GM18861 (cell line): Measurements from ENCODE around the gene MRGPRG.
"Not testable (repeated sequence)": the region's sequence is repeated elsewhere in the genome, so short reads cannot be mapped to it uniquely, and the experiment has no call there.

Experiments
- ATAC-seq: cut with Tn5 transposase; IDR thresholded peaks from one replicate; pipeline ENCODE4 v1.9.1; 2021; ENCODE audit not compliant: unreplicated experiment

MRGPRG gene

GRCh38 chr11:3176487-3176886 lies 42.1 kb downstream of the MRGPRG start:
- ATAC-seq, result no peak

- ATAC-seq, result no peak
These were observed 43.4 kb downstream of the MRGPRG start for GRCh38 chr11:3175194-3175593.

- no peak for ATAC-seq
These were observed 44.2 kb downstream of the MRGPRG start for GRCh38 chr11:3174387-3174786.

- ATAC-seq, result no peak
These were observed 44.8 kb downstream of the MRGPRG start for GRCh38 chr11:3173795-3174194.

GRCh38 chr11:3171931-3172560 lies 46.6 kb downstream of the MRGPRG start:
- ATAC-seq, result no peak

- no peak for ATAC-seq
These were observed 47.6 kb downstream of the MRGPRG start for GRCh38 chr11:3170756-3171650.

- ATAC-seq, result no peak
These were observed 48.4 kb downstream of the MRGPRG start for GRCh38 chr11:3170044-3170755.

GRCh38 chr11:3169255-3170043 lies 49.2 kb downstream of the MRGPRG start:
- no peak for ATAC-seq

- ATAC-seq, result not testable (repeated sequence)
These were observed 49.8 kb downstream of the MRGPRG start for GRCh38 chr11:3168742-3169254.
